Spleen (tissue), 11 donors: ENCODE results near the gene DHRS4. TPM values are rescaled to one million over a fixed set of nuclear protein-coding genes. Genes with fewer than 3 reads are reported as not detected.

ENCODE experiments used
- DNase-seq: peaks from one replicate; pipeline ENCODE4 v3.0.0-alpha.2; 2020
- H3K27ac ChIP-seq, 8 donors: fragments of 200-600 bp; sonication (generic) in 7 of 8; 1 replicate in 4 of 8; 2 replicates in 4 of 8; pipeline versions ENCODE4 v1.5.0 to v1.8.0; 2016 to 2021; ENCODE audit warnings: inconsistent platforms in 4 of 8, mild to moderate bottlenecking in 4 of 8, moderate library complexity in 1 of 8
- H3K27me3 ChIP-seq, 7 donors: fragments of 200-600 bp; sonication (generic) in 6 of 7; replicated peaks in 1 of 7; 1 replicate in 4 of 7; 2 replicates in 3 of 7; pipeline versions ENCODE4 v1.5.0 to v1.8.0; 2016 to 2021; ENCODE audit warnings: inconsistent platforms in 3 of 7, mild to moderate bottlenecking in 1 of 7
- H3K36me3 ChIP-seq, 6 donors: fragments of 200-600 bp; sonication (generic) in 5 of 6; 1 replicate in 4 of 6; 2 replicates in 2 of 6; pipeline versions ENCODE4 v1.5.0 to v1.8.0; 2016 to 2021; ENCODE audit warnings: inconsistent platforms in 2 of 6
- H3K4me1 ChIP-seq, 6 donors: fragments of 200-600 bp; sonication (generic) in 5 of 6; 1 replicate in 3 of 6; 2 replicates in 3 of 6; pipeline versions ENCODE4 v1.5.0 to v1.8.0; 2016 to 2021; ENCODE audit warnings: inconsistent platforms in 3 of 6
- H3K4me3 ChIP-seq, 8 donors: fragments of 200-600 bp; sonication (generic) in 7 of 8; 1 replicate in 4 of 8; 2 replicates in 4 of 8; pipeline versions ENCODE4 v1.5.0 to v1.8.0; 2016 to 2021; ENCODE audit warnings: inconsistent platforms in 4 of 8, mild to moderate bottlenecking in 4 of 8, moderate library complexity in 2 of 8
- H3K9me3 ChIP-seq, 8 donors: fragments of 200-600 bp; sonication (generic) in 7 of 8; 1 replicate in 4 of 8; 2 replicates in 4 of 8; pipeline versions ENCODE4 v1.5.0 to v1.8.0; 2016 to 2021; ENCODE audit warnings: inconsistent platforms in 4 of 8
- CTCF ChIP-seq, 11 experiments: fragments of 200-600 bp in 7 of 11; fragments of 450-650 bp in 4 of 11; sonication (generic) in 4 of 11; IDR thresholded peaks in 8 of 11; conservative IDR thresholded peaks in 3 of 11; 1 replicate in 7 of 11; 2 replicates in 4 of 11; pipeline versions ENCODE4 v1.4.0 to v1.8.0; 2016 to 2021; ENCODE audit warnings: antibody characterized with exemption in 11 of 11, inconsistent platforms in 4 of 11, mild to moderate bottlenecking in 1 of 11
- POLR2A ChIP-seq, 3 donors: fragments of 450-650 bp; IDR thresholded peaks; one replicate each; pipeline ENCODE4 v1.5.1; 2017; ENCODE audit warnings: antibody characterized with exemption in 3 of 3, mild to moderate bottlenecking in 1 of 3
- POLR2AphosphoS5 ChIP-seq, 3 donors: sonication (generic); formaldehyde crosslinking; IDR thresholded peaks; one replicate each; pipeline ENCODE4 v1.5.1; 2017; ENCODE audit warnings: antibody characterized with exemption in 3 of 3
- WGBS, 5 donors: extraction: QIAGEN DNeasy Blood & Tissue Kit in 3 of 5; methylation state at CpG; one replicate each; pipeline versions ENCODE4 v1.1.5 to v1.1.7; 2013 to 2018; 5-methylcytosine and 5-hydroxymethylcytosine counted together
- intact Hi-C: fragments of 100-400 bp; cut with DNase I; formaldehyde crosslinking; loops from one replicate; pipeline ENCODE4 v1.15.0; 2023; ENCODE audit warnings: low total_unique reads
- polyA plus RNA-seq, 3 donors: library from polyadenylated mRNA; stranded (reverse); fragments of 200-250 nt; gene quantifications; one replicate each; pipeline ENCODE4 v1.2.1, GENCODE V29; 2013
- total RNA-seq, 7 donors: library from RNA; depleted of rRNA in 3 of 7; stranded (reverse); fragments of >200 nt in 3 of 7; fragmentation: NEBNext Ultra II Directional in 4 of 7; extraction: Animal tissue kit (Norgen Biotek cat#: 25700) in 4 of 7; gene quantifications; one replicate each; pipeline versions ENCODE4 v1.1.0 to v1.2.1, GENCODE V29; 2016 to 2021
- donor health status: healthy with polysubstance abuse.
- donor health status: DM: no; HTN: no; CAD: no; lungs with moderate emphysema.
- donor health status: DM: no; HTN: no; CAD: no.
- donor health status: Bipolar disorder and iron deficiency.
- donor health status: healthy.
- donor health status: DM: no; HTN: no; CAD: no.
- donor health status: DM: yes; HTN: yes; CAD: no.

DHRS4 gene
- total and polyA plus RNA-seq, 10 donors: 15.5 to 59.9 (median 27.0) TPM

GRCh38 chr14:23933742-23934128 is 19.8 kb upstream of the DHRS4 start:
- intact Hi-C loops: no loop called here
- WGBS, 5 donors: 77 to 95% (median 87%) methylated on average over 2 of the region's 2 CpGs
- no peak overlapping the region for H3K4me3 ChIP-seq
- H3K27ac ChIP-seq: no peak overlapping the region
- H3K9me3 ChIP-seq: no peaks in the 10 kb centered on the region
- DNase-seq: no peak
- H3K36me3 ChIP-seq: no peaks in the 10 kb centered on the region
- TF ChIP-seq POLR2AphosphoS5 (IDR thresholded peaks at IDR 0.05) (no peak), POLR2A (IDR thresholded peaks at IDR 0.05) (no peak), CTCF (IDR thresholded peaks at IDR 0.05 in 8 of 11, conservative IDR thresholded peaks at IDR 0.05 in 3 of 11) (no peak)
- H3K4me1 ChIP-seq: peaks cover 0 to 9% (median 6%) of the 10 kb centered on the region in 6 donors
- H3K27me3 ChIP-seq: no peaks in the 10 kb centered on the region

GRCh38 chr14:23935158-23935557 is 18.4 kb upstream of the DHRS4 start:
- 81 to 100% (median 88%) methylated on average over 1 of the region's 1 CpG for WGBS, 5 donors
- DNase-seq: no peak
- peaks cover 0 to 2% (median 0%) of the 10 kb centered on the region in 6 donors for H3K4me1 ChIP-seq
- intact Hi-C loops: no loop called here
- no peaks in the 10 kb centered on the region for H3K27me3 ChIP-seq
- TF ChIP-seq POLR2AphosphoS5 (IDR thresholded peaks at IDR 0.05) (no peak), POLR2A (IDR thresholded peaks at IDR 0.05) (no peak), CTCF (IDR thresholded peaks at IDR 0.05 in 8 of 11, conservative IDR thresholded peaks at IDR 0.05 in 3 of 11) (no peak)
- H3K9me3 ChIP-seq: no peaks in the 10 kb centered on the region
- H3K4me3 ChIP-seq: no peak overlapping the region
- H3K27ac ChIP-seq: no peak overlapping the region
- H3K36me3 ChIP-seq: peaks cover 0 to 14% (median 5%) of the 10 kb centered on the region in 6 donors

DNA sequence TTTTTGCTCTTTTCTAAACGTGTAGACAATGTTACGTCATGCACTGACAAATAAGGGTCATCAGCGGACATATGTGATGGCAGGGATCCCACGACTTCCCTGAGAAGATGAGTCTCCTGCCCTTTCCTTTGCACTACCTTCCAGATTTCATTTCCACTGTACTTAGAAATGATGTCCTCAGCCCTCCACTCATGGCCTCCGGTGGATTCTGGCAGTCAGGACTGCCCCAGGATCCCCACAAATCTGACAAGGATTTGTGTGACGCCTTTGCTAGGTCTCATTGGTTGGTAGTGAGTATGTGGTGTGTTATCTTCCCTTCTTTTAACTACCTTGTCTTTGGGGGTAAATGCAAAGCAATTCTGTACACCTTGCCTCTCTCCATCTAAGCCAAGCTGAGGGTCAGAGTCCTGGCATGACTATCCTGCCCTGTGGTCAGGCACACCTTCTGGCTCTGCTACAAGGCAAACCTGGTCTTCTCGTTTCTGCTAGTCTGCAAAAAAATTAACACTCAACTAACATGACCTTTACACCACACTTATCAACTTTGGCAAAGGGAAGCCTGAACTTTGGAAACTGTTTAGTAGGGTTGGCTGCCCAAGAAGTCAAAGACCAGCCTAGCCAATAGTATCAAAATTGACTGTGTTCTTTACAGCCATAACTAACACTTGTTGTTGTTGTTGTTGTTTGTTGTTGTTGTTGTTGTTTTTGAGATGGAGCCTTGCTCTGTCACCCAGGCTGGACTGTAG is 17.3 kb upstream of the DHRS4 start:
- Histone ChIP-seq H3K27me3 (no peaks in the 10 kb centered on the region), H3K4me3 (no peak overlapping the region), H3K36me3 (peaks cover 0 to 25% (median 7%) of the 10 kb centered on the region in 6 donors), H3K27ac (no peak overlapping the region), H3K9me3 (no peaks in the 10 kb centered on the region), H3K4me1 (no peaks in the 10 kb centered on the region)
- TF ChIP-seq CTCF (IDR thresholded peaks at IDR 0.05 in 8 of 11, conservative IDR thresholded peaks at IDR 0.05 in 3 of 11) (no peak), POLR2AphosphoS5 (IDR thresholded peaks at IDR 0.05) (no peak), POLR2A (IDR thresholded peaks at IDR 0.05) (no peak)
- DNase-seq: no peak
- 75 to 90% (median 84%) methylated on average over 7 of the region's 7 CpGs for WGBS, 5 donors
- intact Hi-C loops: no loop called here

DNA sequence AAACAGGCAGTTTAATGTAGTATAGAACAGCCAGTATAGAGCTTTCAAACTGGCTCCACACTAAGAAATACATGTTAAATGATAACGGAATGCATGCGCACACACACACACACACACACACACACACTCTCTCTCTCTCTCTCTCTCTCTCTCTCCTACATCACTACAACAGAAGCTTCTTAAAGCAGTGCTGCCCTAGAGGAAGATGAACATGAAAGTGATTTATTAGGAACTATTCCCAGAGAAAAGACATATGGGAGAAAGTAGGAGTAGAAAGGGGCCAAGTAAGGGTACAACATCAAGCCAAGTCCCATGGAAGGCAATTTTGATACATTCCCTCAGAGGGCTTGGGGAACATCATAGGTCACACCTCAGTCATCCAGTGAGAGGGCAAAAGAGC is 16.4 kb upstream of the DHRS4 start:
- Histone ChIP-seq H3K4me3 (no peak overlapping the region), H3K27ac (no peak overlapping the region), H3K27me3 (no peaks in the 10 kb centered on the region), H3K4me1 (no peaks in the 10 kb centered on the region), H3K9me3 (no peaks in the 10 kb centered on the region), H3K36me3 (peaks cover 0 to 32% (median 7%) of the 10 kb centered on the region in 6 donors)
- no peak for DNase-seq
- 69 to 96% (median 88%) methylated on average over 2 of the region's 2 CpGs for WGBS, 5 donors
- TF ChIP-seq POLR2AphosphoS5 (IDR thresholded peaks at IDR 0.05) (no peak), CTCF (IDR thresholded peaks at IDR 0.05 in 8 of 11, conservative IDR thresholded peaks at IDR 0.05 in 3 of 11) (no peak), POLR2A (IDR thresholded peaks at IDR 0.05) (no peak)
- intact Hi-C loops: no loop called here
